ENCODE results near the gene KRT25. TPM values are rescaled to one million over a fixed set of nuclear protein-coding genes. Genes with fewer than 3 reads are reported as not detected.

The KRT25 gene
- total RNA-seq, 1 experiment from 2014 or later = not detected

- TF ChIP-seq ZBTB43 (CRISPR knock-in tag; IDR thresholded peaks at IDR 0.05) (no peak), E2F1 (CRISPR knock-in tag; IDR thresholded peaks at IDR 0.05) (no peak), USF2 (CRISPR knock-in tag; IDR thresholded peaks at IDR 0.05) (no peak), NR1H2 (CRISPR knock-in tag; IDR thresholded peaks at IDR 0.05) (no peak), ZNF121 (CRISPR knock-in tag; IDR thresholded peaks at IDR 0.05) (no peak)
Measured at GRCh38 chr17:40718930-40719329, 36.2 kb downstream of the KRT25 start (continued).

- POLR2A ChIA-PET = no interaction called here
- no peak for DNase-seq (ENCODE audit: low spot score)
- ATAC-seq = no peak
- Mint-ChIP-seq H3K36me3 (no peaks in the 10 kb centered on the region), H3K4me3 (no peak overlapping the region), H3K9me3 (peaks cover 5% of the 10 kb centered on the region; the same call in 1 of the 2 replicates), H3K27me3 (ENCODE audit: low read depth) (no peaks in the 10 kb centered on the region), H3K4me1 (no peaks in the 10 kb centered on the region), H3K27ac (no peak overlapping the region)
- CTCF ChIA-PET = interaction anchor here (1.0 kb wide), 1 partner anchor 98 kb away, joined by 3 read pairs; no protein-coding TSS in a partner anchor
- no peak for TF ChIP-seq PREB (CRISPR knock-in tag; IDR thresholded peaks at IDR 0.05; ENCODE audit: borderline replicate concordance)
- no peak for TF ChIP-seq NR2C2 (CRISPR knock-in tag; IDR thresholded peaks at IDR 0.05)
- TF ChIP-seq NFE2L1 (CRISPR knock-in tag; IDR thresholded peaks at IDR 0.05) = no peak
- no peak for TF ChIP-seq GABPB1 (CRISPR knock-in tag; IDR thresholded peaks at IDR 0.05)
- no peak for TF ChIP-seq ZNF416 (CRISPR knock-in tag; IDR thresholded peaks at IDR 0.05)
- TF ChIP-seq ZNF396 (CRISPR knock-in tag; IDR thresholded peaks at IDR 0.05; ENCODE audit: borderline replicate concordance) = no peak
- no peak for TF ChIP-seq ZNF219 (CRISPR knock-in tag; IDR thresholded peaks at IDR 0.05; ENCODE audit: borderline replicate concordance)
- TF ChIP-seq TCF7 (CRISPR knock-in tag; IDR thresholded peaks at IDR 0.05; ENCODE audit: low read depth) = no peak
- no peak for TF ChIP-seq ZMAT4 (CRISPR knock-in tag; IDR thresholded peaks at IDR 0.05)
- TF ChIP-seq ATF2 (CRISPR knock-in tag; IDR thresholded peaks at IDR 0.05; ENCODE audit: borderline replicate concordance, low read depth) = no peak
- no peak for TF ChIP-seq ZNF671 (CRISPR knock-in tag; IDR thresholded peaks at IDR 0.05)
- TF ChIP-seq E2F1 (CRISPR knock-in tag; IDR thresholded peaks at IDR 0.05) = no peak
- TF ChIP-seq TEAD4 (CRISPR knock-in tag; IDR thresholded peaks at IDR 0.05) = no peak
- no peak for TF ChIP-seq FOXJ3 (CRISPR knock-in tag; IDR thresholded peaks at IDR 0.05; ENCODE audit: borderline replicate concordance)
- no peak for TF ChIP-seq MYBL2 (CRISPR knock-in tag; IDR thresholded peaks at IDR 0.05)
- TF ChIP-seq ZNF512 (CRISPR knock-in tag; IDR thresholded peaks at IDR 0.05; ENCODE audit: borderline replicate concordance) = no peak
- TF ChIP-seq ZNF317 (CRISPR knock-in tag; IDR thresholded peaks at IDR 0.05; ENCODE audit: borderline replicate concordance, low read depth) = no peak
- no peak for TF ChIP-seq ZNF423 (CRISPR knock-in tag; IDR thresholded peaks at IDR 0.05)
Measured at GRCh38 chr17:40717776-40718175, 37.4 kb downstream of the KRT25 start.
